GM12801 (cell line): ENCODE measurements around the gene KCND2.

Experiments
- CTCF ChIP-seq: IDR thresholded peaks from one replicate; pipeline ENCODE4 v1.5.1; 2011; ENCODE audit warnings: control low read depth; ENCODE audit not compliant: insufficient read length; ENCODE audit errors: extremely low read depth

The KCND2 gene

GRCh38 chr7:120467676-120468075 is 194.7 kb downstream of the KCND2 start:
- no peak for TF ChIP-seq CTCF

DNA sequence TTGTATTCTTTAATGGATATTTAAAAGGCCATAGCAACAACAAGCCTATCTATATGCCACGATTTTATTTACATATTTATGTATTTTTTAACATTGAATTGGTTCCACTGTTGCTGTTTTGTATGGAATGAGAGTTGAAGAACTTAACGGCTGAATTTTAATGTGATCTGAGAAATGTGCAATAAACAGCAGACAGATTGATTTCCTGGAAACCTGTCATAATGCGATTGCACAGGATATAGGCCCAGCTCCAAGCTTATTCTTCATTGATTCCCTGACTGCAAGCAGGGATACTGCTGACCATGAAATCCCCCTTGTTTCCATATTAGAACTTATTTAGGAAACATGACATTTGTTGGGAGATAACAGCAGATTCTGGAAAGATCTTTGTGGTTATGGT is 195.6 kb downstream of the KCND2 start:
- TF ChIP-seq CTCF: no peak

GRCh38 chr7:120472892-120473291 is 199.9 kb downstream of the KCND2 start:
- TF ChIP-seq CTCF: no peak

GRCh38 chr7:120473352-120473751 is 200.4 kb downstream of the KCND2 start:
- TF ChIP-seq CTCF: no peak

DNA sequence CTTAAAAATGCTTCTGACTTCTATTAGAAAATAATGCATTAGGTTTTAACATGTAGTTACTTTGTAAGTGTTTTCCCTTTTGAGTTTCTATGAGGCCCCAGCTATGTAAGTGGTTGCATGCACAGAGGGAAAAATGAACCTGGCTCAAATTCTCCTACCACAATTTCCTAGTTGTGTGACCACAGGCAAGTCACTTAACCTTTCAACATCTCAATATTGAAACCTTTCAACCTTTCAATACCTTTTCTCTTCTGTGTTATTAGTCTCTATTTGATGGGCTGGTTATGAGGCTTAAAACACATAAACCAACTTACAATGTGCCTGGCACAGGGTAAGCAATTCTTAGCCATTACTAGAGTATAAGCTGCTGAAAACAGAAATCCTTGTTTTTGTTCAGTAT is 203.0 kb downstream of the KCND2 start:
- no peak for TF ChIP-seq CTCF

DNA sequence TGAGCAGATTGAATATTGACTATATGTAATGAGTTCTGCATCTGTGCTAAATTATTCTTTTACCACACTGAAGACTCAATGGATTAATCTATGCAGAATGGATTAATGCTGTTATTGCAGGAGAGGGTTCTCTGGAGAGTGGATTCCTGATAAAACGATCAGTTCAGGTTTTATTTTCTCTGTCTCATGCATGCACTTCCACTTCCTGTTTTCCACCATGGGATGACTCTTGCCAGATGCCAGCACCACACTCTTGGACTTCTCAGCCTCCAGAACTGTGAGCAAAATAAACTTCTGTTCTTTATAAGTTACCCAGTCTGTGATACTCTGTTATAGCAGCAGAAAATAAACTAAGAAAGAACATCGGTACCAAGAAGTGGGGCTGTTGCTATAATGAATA is 207.5 kb downstream of the KCND2 start:
- TF ChIP-seq CTCF: no peak

DNA sequence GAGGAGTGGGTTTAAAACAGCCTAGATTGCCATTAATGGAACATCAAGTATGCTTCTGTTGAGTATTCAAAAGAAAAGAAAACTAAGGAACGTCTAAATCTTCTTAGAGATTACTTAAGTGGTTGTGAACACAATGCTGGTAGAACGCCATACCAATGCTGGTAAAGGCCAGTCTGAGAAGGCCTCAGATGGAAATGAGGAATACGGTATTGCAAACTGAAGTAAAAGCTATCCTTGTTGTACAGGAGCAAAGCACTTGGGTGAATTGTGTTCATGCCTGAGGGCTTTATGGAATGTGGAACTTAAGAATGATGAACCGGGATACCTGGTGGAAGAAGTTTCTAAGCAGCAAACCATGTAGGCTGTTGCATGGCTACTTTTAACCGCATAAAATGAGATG is 208.0 kb downstream of the KCND2 start:
- no peak for TF ChIP-seq CTCF

DNA sequence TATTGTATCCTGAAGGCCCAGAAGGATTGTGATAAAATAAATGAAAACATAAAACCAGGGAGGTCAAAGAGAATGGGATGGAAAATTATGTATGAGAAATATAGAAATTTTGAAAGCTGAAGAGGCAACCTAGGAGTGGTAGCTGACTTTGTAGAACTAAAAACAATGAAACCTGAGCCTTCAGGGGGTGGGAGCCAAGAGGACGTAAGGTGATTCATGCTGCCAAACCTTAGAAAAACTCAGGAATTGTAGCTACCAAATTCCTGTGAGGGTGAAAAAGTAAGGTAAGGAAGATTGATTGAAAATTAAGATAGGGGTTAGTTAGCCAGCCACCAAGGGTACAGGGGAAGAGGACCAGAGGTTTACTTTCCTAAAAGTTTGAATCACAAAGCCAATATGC is 213.2 kb downstream of the KCND2 start:
- no peak for TF ChIP-seq CTCF
